ENCODE measurements around the gene PSMG3. TPM values are rescaled to one million over a fixed set of nuclear protein-coding genes. Genes with fewer than 3 reads are reported as not detected.
"Not testable (repeated sequence)": the region's sequence is repeated elsewhere in the genome, so short reads cannot be mapped to it uniquely, and the experiment has no call there.

PSMG3 gene
- total and polyA plus RNA-seq, 8 donors: 4.9 to 71.5 (median 33.3) TPM; not detected in 1

DNA sequence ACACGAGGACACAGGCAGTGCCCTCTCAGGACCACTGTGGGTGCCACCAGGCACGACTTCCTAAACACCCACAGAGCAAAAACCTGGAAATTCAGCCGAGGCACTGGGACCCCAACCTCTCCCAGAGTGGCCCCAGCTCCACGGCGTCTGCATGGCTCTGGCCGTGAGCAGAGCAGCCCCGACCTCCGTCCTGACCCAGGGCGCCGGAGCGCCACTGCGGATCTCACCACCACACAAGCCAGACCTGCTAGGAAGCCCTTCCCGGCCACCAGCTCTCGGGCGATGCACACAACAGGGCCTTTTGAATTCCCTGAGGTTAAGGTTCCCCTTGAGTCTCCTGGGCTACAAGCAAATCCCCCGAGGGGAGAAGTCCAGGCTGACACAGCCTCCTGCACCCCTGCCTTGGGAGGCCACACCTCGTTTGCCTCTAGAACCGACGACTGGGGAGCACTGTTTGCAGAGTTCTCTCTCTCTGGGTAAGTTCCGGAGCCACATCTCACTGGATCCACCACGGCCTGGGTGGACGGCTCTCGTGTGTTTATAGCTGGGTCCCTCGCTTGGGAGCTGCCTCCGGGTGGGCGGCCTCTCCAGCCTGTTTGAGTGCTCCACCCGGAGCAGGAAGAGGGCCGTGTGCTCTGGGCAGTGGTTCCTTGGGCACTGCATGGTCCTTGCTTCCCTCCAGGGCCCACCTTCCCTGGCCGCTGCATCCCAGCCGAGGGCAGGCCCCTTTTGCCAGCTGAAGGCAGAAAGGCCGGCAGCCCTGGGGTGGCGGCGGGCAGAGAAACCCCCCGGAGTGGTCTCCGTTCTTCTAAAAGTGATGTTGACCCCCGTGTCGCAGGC, 15.5 kb upstream of the PSMG3 start:
- DNase-seq: no peak
- intact Hi-C loops (cut with DNase I; ENCODE audit: low total_unique reads): loop anchor here (10.0 kb wide), 2 partner anchors 629 to 759 kb away; no protein-coding TSS in a partner anchor
- Histone ChIP-seq H3K4me1 (peaks cover 0 to 4% (median 0%) of the 10 kb centered on the region in 4 donors), H3K27me3 (peaks cover 0 to 49% (median 9%) of the 10 kb centered on the region in 3 donors), H3K9me3 (peaks cover 0 to 12% (median 12%) of the 10 kb centered on the region in 4 donors), H3K36me3 (peaks cover 0 to 8% (median 0%) of the 10 kb centered on the region in 4 donors), H3K27ac (no peak overlapping the region), H3K4me3 (no peak overlapping the region)
- 81 to 86% (median 83%) methylated on average over 17 to 37 of the region's 37 CpGs for WGBS, 5 donors
- TF ChIP-seq, protein P1, sequence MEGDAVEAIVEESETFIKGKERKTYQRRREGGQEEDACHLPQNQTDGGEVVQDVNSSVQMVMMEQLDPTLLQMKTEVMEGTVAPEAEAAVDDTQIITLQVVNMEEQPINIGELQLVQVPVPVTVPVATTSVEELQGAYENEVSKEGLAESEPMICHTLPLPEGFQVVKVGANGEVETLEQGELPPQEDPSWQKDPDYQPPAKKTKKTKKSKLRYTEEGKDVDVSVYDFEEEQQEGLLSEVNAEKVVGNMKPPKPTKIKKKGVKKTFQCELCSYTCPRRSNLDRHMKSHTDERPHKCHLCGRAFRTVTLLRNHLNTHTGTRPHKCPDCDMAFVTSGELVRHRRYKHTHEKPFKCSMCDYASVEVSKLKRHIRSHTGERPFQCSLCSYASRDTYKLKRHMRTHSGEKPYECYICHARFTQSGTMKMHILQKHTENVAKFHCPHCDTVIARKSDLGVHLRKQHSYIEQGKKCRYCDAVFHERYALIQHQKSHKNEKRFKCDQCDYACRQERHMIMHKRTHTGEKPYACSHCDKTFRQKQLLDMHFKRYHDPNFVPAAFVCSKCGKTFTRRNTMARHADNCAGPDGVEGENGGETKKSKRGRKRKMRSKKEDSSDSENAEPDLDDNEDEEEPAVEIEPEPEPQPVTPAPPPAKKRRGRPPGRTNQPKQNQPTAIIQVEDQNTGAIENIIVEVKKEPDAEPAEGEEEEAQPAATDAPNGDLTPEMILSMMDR (IDR thresholded peaks at IDR 0.05): no peak
- no peak for TF ChIP-seq POLR2AphosphoS5 (IDR thresholded peaks at IDR 0.05)
- TF ChIP-seq EP300 (IDR thresholded peaks at IDR 0.05): no peak
- TF ChIP-seq POLR2A (IDR thresholded peaks at IDR 0.05): no peak

GRCh38 chr7:1584700-1585099, 14.9 kb upstream of the PSMG3 start:
- peaks cover 0 to 8% (median 0%) of the 10 kb centered on the region in 4 donors for H3K36me3 ChIP-seq
- H3K4me3 ChIP-seq: no peak overlapping the region
- no peak for TF ChIP-seq POLR2AphosphoS5 (IDR thresholded peaks at IDR 0.05)
- no peak for TF ChIP-seq POLR2A (IDR thresholded peaks at IDR 0.05)
- no peak for TF ChIP-seq EP300 (IDR thresholded peaks at IDR 0.05)
- TF ChIP-seq, protein P1 (IDR thresholded peaks at IDR 0.05): no peak
- H3K27me3 ChIP-seq: peaks cover 0 to 43% (median 9%) of the 10 kb centered on the region in 3 donors
- H3K4me1 ChIP-seq: peaks cover 0 to 6% (median under 1%) of the 10 kb centered on the region in 4 donors
- DNase-seq: no peak
- no peak overlapping the region for H3K27ac ChIP-seq
- 89 to 94% (median 90%) methylated on average over 18 of the region's 18 CpGs for WGBS, 5 donors
- intact Hi-C loops (cut with DNase I; ENCODE audit: low total_unique reads): loop anchor here (10.0 kb wide), 2 partner anchors 630 to 760 kb away; no protein-coding TSS in a partner anchor
- peaks cover 0 to 12% (median 12%) of the 10 kb centered on the region in 4 donors for H3K9me3 ChIP-seq

- H3K4me1 ChIP-seq, H3K36me3 ChIP-seq, H3K9me3 ChIP-seq, H3K27ac ChIP-seq, H3K4me3 ChIP-seq, DNase-seq: not testable (repeated sequence)
- intact Hi-C loops (cut with DNase I; ENCODE audit: low total_unique reads): loop anchor here (10.0 kb wide), 2 partner anchors 631 to 761 kb away; no protein-coding TSS in a partner anchor
- peaks cover 0 to 32% (median 4%) of the 10 kb centered on the region in 3 donors for H3K27me3 ChIP-seq
- WGBS, 5 donors: 81 to 92% (median 86%) methylated on average over 17 to 19 of the region's 19 CpGs
These were observed 13.6 kb upstream of the PSMG3 start for GRCh38 chr7:1583241-1583930.

GRCh38 chr7:1580422-1581030, 10.7 kb upstream of the PSMG3 start:
- TF ChIP-seq, protein P1 (IDR thresholded peaks at IDR 0.05): no peak
- TF ChIP-seq EP300 (IDR thresholded peaks at IDR 0.05): no peak
- no peak for TF ChIP-seq POLR2A (IDR thresholded peaks at IDR 0.05)
- TF ChIP-seq POLR2AphosphoS5 (IDR thresholded peaks at IDR 0.05): no peak
- DNase-seq: no peak
- peaks cover 0 to 3% (median 0%) of the 10 kb centered on the region in 3 donors for H3K27me3 ChIP-seq
- H3K4me1 ChIP-seq: peaks cover 0 to 8% (median 2%) of the 10 kb centered on the region in 4 donors
- H3K27ac ChIP-seq: no peak overlapping the region
- H3K4me3 ChIP-seq: no peak overlapping the region
- 83 to 89% (median 86%) methylated on average over 19 of the region's 19 CpGs for WGBS, 5 donors
- intact Hi-C loops (cut with DNase I; ENCODE audit: low total_unique reads): loop anchor here (10.0 kb wide), 2 partner anchors 634 to 764 kb away; no protein-coding TSS in a partner anchor
- peaks cover 0 to 15% (median 0%) of the 10 kb centered on the region in 4 donors for H3K36me3 ChIP-seq
- H3K9me3 ChIP-seq: no peaks in the 10 kb centered on the region
